GM18511 (cell line): ENCODE results near the gene KIF20A.
"Not testable (repeated sequence)": the region's sequence is repeated elsewhere in the genome, so short reads cannot be mapped to it uniquely, and the experiment has no call there.

ENCODE experiments used
- ATAC-seq: cut with Tn5 transposase; IDR thresholded peaks from one replicate; pipeline ENCODE4 v1.9.1; 2021; ENCODE audit warnings: mild to moderate bottlenecking, moderate library complexity; ENCODE audit not compliant: unreplicated experiment

Gene KIF20A

GRCh38 chr5:138178516-138179276 lies at the start of gene KIF20A, which contains the start of gene BRD8:
Gene KIF20A, plus strand, starts transcription at chr5:138179112. Its CDS starts 569 bp downstream, at chr5:138179681.
Gene BRD8, minus strand, starts transcription at chr5:138178630. Its CDS starts 16 bp downstream, at chr5:138178614.
- ATAC-seq: peak; percentile 89

- no peak for ATAC-seq
Observed at GRCh38 chr5:138129347-138129746, 49.6 kb upstream of the KIF20A start.

- ATAC-seq: no peak
Observed at GRCh38 chr5:138132543-138132942, 46.4 kb upstream of the KIF20A start.

GRCh38 chr5:138138949-138139780 lies 39.7 kb upstream of the KIF20A start, which contains the start of gene NME5:
Gene NME5, minus strand, starts transcription at chr5:138139428. Its CDS starts 648 bp downstream, at chr5:138138780.
- no peak for ATAC-seq

- no peak for ATAC-seq
Observed at GRCh38 chr5:138139781-138140090, 39.2 kb upstream of the KIF20A start.

- no peak for ATAC-seq
Observed at GRCh38 chr5:138140268-138140667, 38.6 kb upstream of the KIF20A start.

- ATAC-seq: no peak
Observed at GRCh38 chr5:138141734-138142133, 37.2 kb upstream of the KIF20A start.

GRCh38 chr5:138143578-138143977 lies 35.3 kb upstream of the KIF20A start:
- not testable (repeated sequence) for ATAC-seq

- no peak for ATAC-seq
Observed at GRCh38 chr5:138148811-138149210, 30.1 kb upstream of the KIF20A start.

GRCh38 chr5:138149530-138149929 lies 29.4 kb upstream of the KIF20A start:
- no peak for ATAC-seq

GRCh38 chr5:138155977-138156376 lies 22.9 kb upstream of the KIF20A start:
- not testable (repeated sequence) for ATAC-seq

GRCh38 chr5:138157626-138158025 lies 21.3 kb upstream of the KIF20A start:
- no peak for ATAC-seq

GRCh38 chr5:138159666-138160065 lies 19.2 kb upstream of the KIF20A start:
- no peak for ATAC-seq

- no peak for ATAC-seq
Observed at GRCh38 chr5:138160706-138161105, 18.2 kb upstream of the KIF20A start.

- no peak for ATAC-seq
Observed at GRCh38 chr5:138163721-138164120, 15.2 kb upstream of the KIF20A start.

GRCh38 chr5:138169124-138169523 lies 9.8 kb upstream of the KIF20A start:
- no peak for ATAC-seq

- no peak for ATAC-seq
Observed at GRCh38 chr5:138170299-138170698, 8.6 kb upstream of the KIF20A start.

- ATAC-seq: no peak
Observed at GRCh38 chr5:138177941-138178515, 884 bp upstream of the KIF20A start.

- ATAC-seq: no peak
Observed at GRCh38 chr5:138179277-138179857, 455 bp downstream of the KIF20A start.

- ATAC-seq: no peak
Observed at GRCh38 chr5:138180183-138180782, 1.4 kb downstream of the KIF20A start.

GRCh38 chr5:138180841-138181240 lies 1.9 kb downstream of the KIF20A start:
- ATAC-seq: no peak
